ENCODE results near the gene FNIP2. TPM values are rescaled to one million over a fixed set of nuclear protein-coding genes. Genes with fewer than 3 reads are reported as not detected.

FNIP2 gene
- total RNA-seq, 2 donors from 2014 or later, result 31.1 to 39.8 TPM

DNA sequence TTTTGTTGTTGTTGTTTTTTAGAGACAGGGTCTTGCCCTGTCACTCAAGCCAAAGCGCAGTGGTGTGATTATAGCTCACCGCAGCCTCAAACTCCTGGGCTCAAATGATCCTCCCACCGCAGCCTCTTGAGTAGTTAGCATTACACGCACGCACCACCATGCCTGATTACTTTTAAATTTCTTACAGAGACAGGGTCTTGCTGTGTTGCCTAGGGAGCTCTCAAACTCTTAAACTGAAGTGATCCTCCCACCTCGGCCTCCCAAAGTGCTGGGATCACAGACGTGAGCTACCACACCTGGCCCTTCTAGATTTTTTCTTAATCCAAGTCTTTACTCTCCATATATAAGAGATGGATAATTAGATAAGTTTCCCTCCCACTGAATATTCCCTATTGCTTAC, 29.2 kb downstream of the FNIP2 start:
- no peak overlapping the region for H3K4me3 ChIP-seq
- no peaks in the 10 kb centered on the region for H3K27me3 ChIP-seq (replicated peaks; ENCODE audit: insufficient read depth)
- no peaks in the 10 kb centered on the region for H3K9me3 ChIP-seq
- no peaks in the 10 kb centered on the region for H3K4me1 ChIP-seq (replicated peaks)
- no peak overlapping the region for H3K27ac ChIP-seq
- whole genome bisulfite sequencing, result 94% methylated on average over 7 of the region's 7 CpGs
- intact Hi-C loops (cut with DNase I), result no loop called here
- no peak for DNase-seq (ENCODE audit: low spot score)
- TF ChIP-seq, protein P1, sequence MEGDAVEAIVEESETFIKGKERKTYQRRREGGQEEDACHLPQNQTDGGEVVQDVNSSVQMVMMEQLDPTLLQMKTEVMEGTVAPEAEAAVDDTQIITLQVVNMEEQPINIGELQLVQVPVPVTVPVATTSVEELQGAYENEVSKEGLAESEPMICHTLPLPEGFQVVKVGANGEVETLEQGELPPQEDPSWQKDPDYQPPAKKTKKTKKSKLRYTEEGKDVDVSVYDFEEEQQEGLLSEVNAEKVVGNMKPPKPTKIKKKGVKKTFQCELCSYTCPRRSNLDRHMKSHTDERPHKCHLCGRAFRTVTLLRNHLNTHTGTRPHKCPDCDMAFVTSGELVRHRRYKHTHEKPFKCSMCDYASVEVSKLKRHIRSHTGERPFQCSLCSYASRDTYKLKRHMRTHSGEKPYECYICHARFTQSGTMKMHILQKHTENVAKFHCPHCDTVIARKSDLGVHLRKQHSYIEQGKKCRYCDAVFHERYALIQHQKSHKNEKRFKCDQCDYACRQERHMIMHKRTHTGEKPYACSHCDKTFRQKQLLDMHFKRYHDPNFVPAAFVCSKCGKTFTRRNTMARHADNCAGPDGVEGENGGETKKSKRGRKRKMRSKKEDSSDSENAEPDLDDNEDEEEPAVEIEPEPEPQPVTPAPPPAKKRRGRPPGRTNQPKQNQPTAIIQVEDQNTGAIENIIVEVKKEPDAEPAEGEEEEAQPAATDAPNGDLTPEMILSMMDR (IDR thresholded peaks at IDR 0.05), result no peak
- TF ChIP-seq POLR2AphosphoS5 (IDR thresholded peaks at IDR 0.05) (no peak), POLR2A (IDR thresholded peaks at IDR 0.05) (no peak)
- H3K36me3 ChIP-seq, result no peaks in the 10 kb centered on the region

DNA sequence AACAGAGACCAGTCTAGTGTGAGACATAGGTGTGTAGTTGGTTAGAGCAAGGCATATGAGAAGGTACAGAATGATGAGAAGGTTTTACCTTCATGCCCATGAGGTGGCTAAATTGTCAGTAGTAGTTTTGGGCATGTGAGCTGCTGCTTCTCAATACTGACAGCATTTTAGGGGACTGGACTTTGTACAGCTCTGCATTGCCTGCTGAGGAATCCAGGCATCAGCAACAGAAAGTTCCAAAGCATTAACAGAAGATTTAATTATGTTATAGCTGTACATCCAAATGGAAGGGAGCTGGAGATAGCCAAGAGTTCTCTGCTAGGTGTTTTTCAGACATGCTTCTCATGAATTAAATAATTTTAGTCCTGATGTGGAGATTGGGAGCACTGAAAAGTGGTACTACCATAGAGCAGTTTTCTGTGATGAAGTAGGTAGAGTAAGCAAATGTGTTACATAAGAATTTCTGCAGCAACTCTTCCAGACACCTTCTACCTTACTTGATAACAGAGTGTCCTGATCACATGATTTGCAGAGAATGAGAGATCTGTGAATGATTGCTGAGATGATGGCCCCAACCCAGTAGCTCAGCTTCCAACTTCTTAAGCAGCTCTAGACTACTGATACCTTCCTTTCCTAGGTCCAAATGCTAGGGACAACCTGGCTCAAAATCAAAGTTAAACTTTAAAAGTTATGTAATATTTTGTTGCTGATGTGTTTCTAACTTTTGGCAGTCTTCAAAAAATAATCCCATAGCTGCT, 30.4 kb downstream of the FNIP2 start:
- intact Hi-C loops (cut with DNase I), result no loop called here
- no peaks in the 10 kb centered on the region for H3K27me3 ChIP-seq (replicated peaks; ENCODE audit: insufficient read depth)
- TF ChIP-seq POLR2A (IDR thresholded peaks at IDR 0.05) (no peak), POLR2AphosphoS5 (IDR thresholded peaks at IDR 0.05) (no peak)
- TF ChIP-seq, protein P1 (IDR thresholded peaks at IDR 0.05), result no peak
- no peak for DNase-seq (ENCODE audit: low spot score)
- H3K4me3 ChIP-seq, result no peak overlapping the region
- H3K4me1 ChIP-seq (replicated peaks), result no peaks in the 10 kb centered on the region
- H3K27ac ChIP-seq, result no peak overlapping the region
- no peaks in the 10 kb centered on the region for H3K9me3 ChIP-seq
- no peaks in the 10 kb centered on the region for H3K36me3 ChIP-seq

DNA sequence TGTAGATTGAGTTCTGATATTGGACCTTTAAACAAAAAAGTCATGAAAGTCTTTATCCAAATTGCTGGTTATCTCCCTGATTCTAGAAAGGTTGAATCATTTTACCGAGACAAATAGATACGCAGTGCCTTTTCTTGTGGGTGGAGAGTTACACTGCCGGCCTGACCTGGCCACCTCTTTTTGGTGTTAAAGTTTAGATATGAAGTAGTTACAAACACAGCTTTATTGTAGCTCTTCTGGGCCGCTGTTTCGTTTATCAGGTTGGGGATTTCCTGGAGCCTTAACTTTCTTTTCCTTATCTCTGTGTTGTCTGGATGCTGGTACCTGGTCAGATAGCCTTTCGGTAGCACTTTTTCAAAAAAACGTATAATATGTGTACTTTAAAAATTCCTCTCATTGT, 31.0 kb downstream of the FNIP2 start:
- no peak for DNase-seq (ENCODE audit: low spot score)
- Histone ChIP-seq H3K9me3 (no peaks in the 10 kb centered on the region), H3K36me3 (no peaks in the 10 kb centered on the region), H3K4me3 (no peak overlapping the region), H3K27ac (no peak overlapping the region), H3K4me1 (replicated peaks) (no peaks in the 10 kb centered on the region), H3K27me3 (replicated peaks; ENCODE audit: insufficient read depth) (no peaks in the 10 kb centered on the region)
- intact Hi-C loops (cut with DNase I), result no loop called here
- TF ChIP-seq POLR2A (IDR thresholded peaks at IDR 0.05) (no peak), POLR2AphosphoS5 (IDR thresholded peaks at IDR 0.05) (no peak)
- TF ChIP-seq, protein P1 (IDR thresholded peaks at IDR 0.05), result no peak
- WGBS, result 83% methylated on average over 7 of the region's 7 CpGs

DNA sequence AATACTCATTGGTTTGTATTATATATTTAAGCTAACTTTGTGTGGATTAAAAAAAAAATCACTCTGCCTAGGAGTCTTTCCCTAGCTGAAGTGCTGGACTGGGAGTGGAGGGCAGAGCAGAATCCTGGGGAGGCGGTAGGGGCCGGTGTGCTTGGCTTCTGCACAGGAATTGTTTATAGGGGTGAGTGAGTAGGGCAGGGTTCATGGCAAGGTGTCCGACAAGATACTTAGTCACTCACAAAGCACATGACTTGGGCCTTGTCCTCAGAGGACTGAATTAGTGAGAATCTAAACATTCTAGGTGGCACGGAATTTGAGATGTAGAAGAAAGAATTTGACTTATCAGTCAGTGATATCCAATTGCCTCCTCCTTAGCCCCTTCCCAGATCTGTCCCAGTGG, 32.2 kb downstream of the FNIP2 start:
- Histone ChIP-seq H3K27me3 (replicated peaks; ENCODE audit: insufficient read depth) (no peaks in the 10 kb centered on the region), H3K36me3 (no peaks in the 10 kb centered on the region), H3K4me3 (no peak overlapping the region), H3K9me3 (no peaks in the 10 kb centered on the region), H3K27ac (no peak overlapping the region), H3K4me1 (replicated peaks) (no peaks in the 10 kb centered on the region)
- intact Hi-C loops (cut with DNase I), result no loop called here
- no peak for TF ChIP-seq POLR2A (IDR thresholded peaks at IDR 0.05)
- TF ChIP-seq, protein P1 (IDR thresholded peaks at IDR 0.05), result no peak
- TF ChIP-seq POLR2AphosphoS5 (IDR thresholded peaks at IDR 0.05), result no peak
- DNase-seq (ENCODE audit: low spot score), result no peak
- WGBS, result 80% methylated on average over 4 of the region's 4 CpGs

DNA sequence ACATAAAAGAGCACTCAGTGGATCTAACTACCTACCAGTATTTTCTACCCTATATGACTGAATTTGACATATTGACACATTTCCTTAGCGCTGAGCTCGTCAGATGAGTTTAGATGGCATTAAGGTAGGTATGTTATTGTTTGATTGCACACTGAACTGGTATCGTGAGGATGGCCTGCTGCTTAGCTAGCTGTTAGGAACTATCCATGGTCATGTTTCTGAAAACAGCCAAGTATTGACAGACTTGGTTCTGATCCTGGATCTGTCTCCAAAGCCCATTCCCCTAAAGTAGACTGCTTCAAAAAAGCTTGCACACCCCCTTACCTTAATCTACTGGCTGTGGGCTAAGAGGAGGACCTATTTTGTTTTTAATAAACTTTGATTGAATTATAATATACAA, 32.9 kb downstream of the FNIP2 start:
- Histone ChIP-seq H3K4me1 (replicated peaks) (no peaks in the 10 kb centered on the region), H3K27ac (no peak overlapping the region), H3K36me3 (no peaks in the 10 kb centered on the region), H3K27me3 (replicated peaks; ENCODE audit: insufficient read depth) (no peaks in the 10 kb centered on the region), H3K9me3 (no peaks in the 10 kb centered on the region), H3K4me3 (no peak overlapping the region)
- TF ChIP-seq, protein P1 (IDR thresholded peaks at IDR 0.05), result no peak
- TF ChIP-seq POLR2AphosphoS5 (IDR thresholded peaks at IDR 0.05) (no peak), POLR2A (IDR thresholded peaks at IDR 0.05) (no peak)
- no peak for DNase-seq (ENCODE audit: low spot score)
- 95% methylated on average over 3 of the region's 3 CpGs for WGBS
- intact Hi-C loops (cut with DNase I), result no loop called here

All from prostate gland (tissue), 2 donors.